ENCODE data around the gene S100A2. TPM values are rescaled to one million over a fixed set of nuclear protein-coding genes. Genes with fewer than 3 reads are reported as not detected.
A peak's percentile ranks its signal among the peaks of the same experiment; 100 is the strongest.

S100A2 gene
- total RNA-seq, 2 donors from 2014 or later: 0.48 TPM; not detected in 1

DNA sequence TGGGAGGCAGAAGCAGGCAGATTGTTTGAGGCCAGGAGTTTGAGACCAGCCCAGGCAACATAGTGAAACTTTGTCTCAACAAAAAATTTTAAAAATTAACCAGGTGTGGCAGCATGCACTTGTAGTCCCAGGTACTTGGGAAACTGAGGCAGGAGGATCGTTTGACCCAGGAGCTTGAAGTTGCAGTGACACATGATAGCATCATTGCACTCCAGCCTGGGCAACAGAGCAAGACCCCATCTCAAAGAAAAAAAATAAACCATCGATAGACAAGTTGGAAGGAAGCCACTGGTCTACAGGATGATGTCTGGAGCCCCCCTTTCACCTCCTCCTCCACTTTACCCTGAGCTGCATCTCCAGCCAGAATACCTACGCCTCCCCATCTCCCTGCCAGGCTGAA lies 46.4 kb downstream of the S100A2 start:
- Mint-ChIP-seq H3K4me1 (ENCODE audit: low read depth in 2 of 2) (peaks cover 0 to 12% of the 10 kb centered on the region in 2 donors), H3K4me3 (no peak overlapping the region), H3K27ac (no peak overlapping the region), H3K9me3 (no peaks in the 10 kb centered on the region), H3K27me3 (peaks cover 0 to 3% of the 10 kb centered on the region in 2 donors), H3K36me3 (no peaks in the 10 kb centered on the region)
- ATAC-seq (no peak), DNase-seq (ENCODE audit: low spot score) (no peak)

DNA sequence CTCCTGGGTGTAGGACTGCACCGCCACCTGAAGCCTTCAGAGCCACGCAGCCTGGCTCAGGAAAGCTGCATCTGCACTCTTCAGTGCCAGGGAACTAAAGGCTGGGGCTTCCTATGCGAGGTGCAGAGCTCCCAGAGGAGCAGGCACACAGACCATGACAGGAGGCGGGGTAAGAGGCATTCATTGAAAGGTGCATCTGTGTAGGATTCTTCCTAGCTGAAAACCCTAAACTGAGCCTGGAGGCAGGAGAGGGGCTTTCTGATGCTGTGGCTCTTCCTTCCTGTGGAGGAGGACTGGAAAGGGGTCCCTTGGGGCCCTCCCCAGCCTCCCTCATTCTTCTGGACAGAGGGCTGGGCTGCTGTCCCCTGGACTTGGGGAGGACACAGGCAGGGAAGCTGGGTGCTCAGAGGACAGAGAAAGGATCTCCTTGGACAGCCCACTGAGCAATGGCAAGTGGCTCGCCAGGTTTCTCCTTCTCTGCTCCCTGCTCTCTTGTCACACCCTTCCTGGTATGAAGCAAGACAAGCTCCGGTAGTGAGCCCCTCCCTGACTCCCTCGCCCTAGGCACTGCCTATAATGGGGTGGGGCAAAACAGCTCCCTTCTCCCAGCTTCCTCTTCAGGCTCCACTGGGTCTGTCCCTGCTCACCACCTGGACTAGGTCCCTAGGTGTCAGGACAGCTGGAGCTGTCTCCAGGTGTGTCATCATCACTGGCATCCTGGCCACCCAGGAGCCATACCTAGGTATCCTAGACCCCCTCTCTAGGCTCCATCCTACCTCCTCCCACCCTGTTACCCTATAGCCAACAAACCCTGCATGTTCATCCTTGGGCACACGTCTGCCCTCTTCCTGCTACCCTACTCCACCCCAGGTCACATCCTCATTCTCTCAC lies 49.9 kb downstream of the S100A2 start:
- Mint-ChIP-seq H3K36me3 (no peaks in the 10 kb centered on the region), H3K27ac (peak overlapping the region in 1 of 2 donors; percentile 35), H3K4me1 (ENCODE audit: low read depth in 2 of 2) (peaks cover 0 to 11% of the 10 kb centered on the region in 2 donors), H3K27me3 (no peaks in the 10 kb centered on the region), H3K9me3 (no peaks in the 10 kb centered on the region), H3K4me3 (no peak overlapping the region)
- ATAC-seq (peak; percentile 38 to 45), DNase-seq (ENCODE audit: low spot score) (no peak)

DNA sequence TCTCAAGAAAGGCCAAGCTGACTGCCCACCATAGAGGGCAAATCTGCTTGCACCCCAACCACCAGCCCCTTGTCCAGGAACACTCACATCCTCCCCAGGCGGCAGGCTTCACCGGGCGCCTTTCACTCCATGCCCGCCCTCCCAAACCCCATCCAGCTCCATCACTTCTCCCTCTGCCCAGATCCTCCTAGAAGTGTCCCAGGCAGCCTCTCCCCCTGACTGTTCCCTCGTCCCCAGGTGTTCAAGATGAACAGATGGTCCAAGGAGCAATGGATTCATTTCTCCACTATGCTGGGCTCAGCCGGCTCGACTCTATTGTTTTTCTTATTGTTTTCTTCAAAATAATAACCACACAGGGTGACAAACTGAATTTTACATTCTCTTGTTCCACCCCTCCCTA lies 52.0 kb downstream of the S100A2 start:
- Mint-ChIP-seq H3K27me3 (no peaks in the 10 kb centered on the region), H3K27ac (no peak overlapping the region), H3K36me3 (no peaks in the 10 kb centered on the region), H3K9me3 (no peaks in the 10 kb centered on the region), H3K4me3 (no peak overlapping the region), H3K4me1 (ENCODE audit: low read depth in 2 of 2) (peaks cover 0 to 9% of the 10 kb centered on the region in 2 donors)
- DNase-seq (ENCODE audit: low spot score): no peak
- no peak for ATAC-seq

DNA sequence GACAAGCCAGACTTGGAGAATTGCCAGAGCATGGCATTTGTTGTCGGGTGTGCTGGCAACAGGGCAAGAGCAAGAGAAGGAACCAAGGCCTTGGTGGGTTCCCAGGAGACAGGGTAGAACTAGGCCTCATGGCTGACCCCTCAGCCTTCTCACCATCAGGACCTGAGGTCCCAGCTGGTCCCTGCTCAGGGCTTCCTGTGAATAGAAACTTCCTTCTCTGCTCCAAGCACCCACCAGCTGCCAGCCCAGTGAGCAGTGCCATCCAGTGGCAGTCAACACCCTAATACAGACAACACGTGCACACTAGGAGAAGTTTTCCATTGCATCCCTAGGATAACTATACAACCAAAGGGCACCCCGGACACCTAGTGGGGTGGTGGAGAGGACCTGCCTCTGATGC lies 52.6 kb downstream of the S100A2 start:
- no peaks in the 10 kb centered on the region for H3K27me3 Mint-ChIP-seq
- no peaks in the 10 kb centered on the region for H3K9me3 Mint-ChIP-seq
- H3K36me3 Mint-ChIP-seq: no peaks in the 10 kb centered on the region
- no peak overlapping the region for H3K4me3 Mint-ChIP-seq
- H3K4me1 Mint-ChIP-seq (ENCODE audit: low read depth in 2 of 2): peaks cover 0 to 4% of the 10 kb centered on the region in 2 donors
- no peak overlapping the region for H3K27ac Mint-ChIP-seq
- DNase-seq (ENCODE audit: low spot score) (no peak), ATAC-seq (no peak)

Other genes with a start within 250 kb of the S100A2 start
- gene PGLYRP4, start 217.0 kb downstream of the S100A2 start, total RNA-seq: not detected
- 10 to 100 TPM in 1 of 2 donors, 1 to 10 TPM in 1; 4.8 to 13.7 TPM for gene S100A9, start 208.0 kb downstream of the S100A2 start, total RNA-seq
- not detected for gene S100A12, start 190.2 kb downstream of the S100A2 start, total RNA-seq
- gene S100A8, start 174.8 kb downstream of the S100A2 start, total RNA-seq: 1 to 10 TPM in 1 of 2 donors, not detected in 1; 1.8 TPM
- gene S100A7A, start 149.3 kb downstream of the S100A2 start, total RNA-seq: not detected
- not detected for gene S100A7, start 105.2 kb downstream of the S100A2 start, total RNA-seq
- 100 to 1,000 TPM in 1 of 2 donors, 10 to 100 TPM in 1; 90.9 to 106 TPM for gene S100A6, start 29.9 kb downstream of the S100A2 start, total RNA-seq
- gene S100A5, start 24.9 kb downstream of the S100A2 start, total RNA-seq: not detected
- 100 to 1,000 TPM in 1 of 2 donors, 10 to 100 TPM in 1; 85.4 to 124 TPM for gene S100A4, start 20.0 kb downstream of the S100A2 start, total RNA-seq
- not detected for gene S100A3, start 16.6 kb downstream of the S100A2 start, total RNA-seq
- not detected for gene S100A16, start 47.3 kb upstream of the S100A2 start, total RNA-seq
- not detected for gene S100A14, start 50.5 kb upstream of the S100A2 start, total RNA-seq
- gene S100A13, start 61.7 kb upstream of the S100A2 start, total RNA-seq: 10 to 100 TPM in 1 of 2 donors, 1 to 10 TPM in 1; 5.0 to 10.3 TPM
- gene S100A1, start 62.6 kb upstream of the S100A2 start, total RNA-seq: not detected
- gene CHTOP, start 68.2 kb upstream of the S100A2 start, total RNA-seq: 10 to 100 TPM; 82.1 to 96.8 TPM
- gene SNAPIN, start 92.9 kb upstream of the S100A2 start, total RNA-seq: 10 to 100 TPM; 23.9 to 42.5 TPM
- gene ILF2, start 105.1 kb upstream of the S100A2 start, total RNA-seq: 100 to 1,000 TPM; 198 to 210 TPM
- not detected for gene NPR1, start 112.8 kb upstream of the S100A2 start, total RNA-seq
- 10 to 100 TPM; 42.1 to 62.0 TPM for gene INTS3, start 162.2 kb upstream of the S100A2 start, total RNA-seq
- gene SLC27A3, start 209.6 kb upstream of the S100A2 start, total RNA-seq: 10 to 100 TPM; 33.6 to 69.9 TPM

Measured in natural killer cell treated with Interleukin-12 subunit alpha and Interleukin-12 subunit beta and Interleukin-15 and Interleukin-18, amount 100 ng/mL, for 72 hours (primary cell).